HEK293T (cell line): ENCODE measurements around the gene KIAA1328.

Source experiments
- HDGF ChIP-seq: fragments of 450-650 bp; IDR thresholded peaks from 2 replicates; pipeline ENCODE4 v1.6.1; 2017; ENCODE audit warnings: antibody characterized with exemption, borderline replicate concordance
- L3MBTL2 ChIP-seq: fragments of 450-650 bp; conservative IDR thresholded peaks from 2 replicates; pipeline ENCODE4 v1.6.1; 2016; ENCODE audit warnings: mild to moderate bottlenecking

DNA sequence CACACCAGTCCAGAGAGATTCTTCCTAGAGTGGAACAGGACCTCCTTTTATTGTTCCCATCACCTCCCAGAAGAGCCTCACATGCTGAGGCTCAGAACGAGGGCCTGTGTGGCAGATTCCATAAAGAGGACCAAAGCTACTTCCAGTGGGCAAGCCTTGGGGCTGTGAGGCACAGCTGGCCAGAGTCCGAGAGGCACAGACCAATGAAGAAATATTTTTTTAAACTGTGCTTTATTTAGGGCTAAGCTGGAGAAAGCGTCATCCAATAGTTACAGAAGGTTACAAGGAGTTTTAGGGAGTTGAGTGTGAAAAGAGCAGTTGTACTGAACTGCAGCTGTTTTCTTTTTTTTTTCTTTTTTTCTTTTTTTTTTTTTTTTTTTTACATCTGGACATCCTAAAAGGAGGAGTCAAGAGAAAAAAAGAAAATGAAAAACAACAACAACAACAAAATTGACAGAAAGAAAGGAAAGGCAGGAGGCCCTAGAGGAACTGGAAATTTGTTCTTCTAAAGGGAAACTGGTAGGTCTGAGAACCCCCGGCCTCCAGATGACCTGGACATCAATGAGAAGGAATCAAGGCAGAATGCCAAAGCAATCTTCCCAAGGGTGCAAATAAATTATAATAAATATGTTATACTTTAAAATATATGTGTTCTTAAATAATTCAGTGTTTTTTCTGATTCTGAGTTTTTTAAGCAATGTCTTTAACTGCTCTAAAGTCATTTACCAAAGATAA is 414.1 kb downstream of the KIAA1328 start:
- no peak for TF ChIP-seq HDGF
- TF ChIP-seq L3MBTL2: no peak
